BJ (cell line): ENCODE results near the gene LGALS3BP. TPM values are rescaled to one million over a fixed set of nuclear protein-coding genes. Genes with fewer than 3 reads are reported as not detected.

ENCODE experiments used
- CTCF ChIA-PET: fragments of 350-600 bp; formaldehyde crosslinking; extraction: SDS; loops from one replicate; lab custom pipeline; 2021; ENCODE audit warnings: antibody characterized with exemption, inconsistent platforms; lab: Yijun Ruan, JAX
- POLR2A ChIA-PET: fragments of 300-600 bp; sonication (Branson Sonifier 250); formaldehyde crosslinking; extraction: SDS; loops from one replicate; lab custom pipeline; 2021; ENCODE audit warnings: antibody characterized with exemption; lab: Charles Lee
- DNase-seq: peaks from one replicate; pipeline ENCODE4 v3.0.0-alpha.2; 2011; ENCODE audit warnings: low read depth
- H3K27me3 ChIP-seq: 2 replicates; pipeline ENCODE4 v1.6.0; 2011; ENCODE audit warnings: low read length; ENCODE audit not compliant: control insufficient read depth, insufficient read depth
- H3K36me3 ChIP-seq: 2 replicates; pipeline ENCODE4 v1.5.1; 2011; ENCODE audit warnings: low read length; ENCODE audit not compliant: control insufficient read depth, insufficient read depth
- H3K4me3 ChIP-seq: 2 replicates; pipeline ENCODE4 v1.5.1; 2011; ENCODE audit warnings: low read depth, mild to moderate bottlenecking, control low read depth, low read length
- CTCF ChIP-seq: IDR thresholded peaks from 2 replicates; pipeline ENCODE4 v1.5.1; 2011; ENCODE audit warnings: low read depth, mild to moderate bottlenecking, control low read depth, inconsistent platforms, low read length, moderate library complexity; ENCODE audit not compliant: insufficient read depth
- polyA plus RNA-seq: library from polyadenylated mRNA; depleted of rRNA; stranded (reverse); fragments of >200 nt; gene quantifications from 2 replicates; pipeline ENCODE4 v1.2.3, GENCODE V29; 2011

LGALS3BP gene
- polyA plus RNA-seq, 1 experiment = 102 TPM

- Histone ChIP-seq H3K27me3 (no peaks in the 10 kb centered on the region), H3K36me3 (no peaks in the 10 kb centered on the region), H3K4me3 (no peak overlapping the region)
- ChIA-PET CTCF (interaction anchor here (5.0 kb wide), 1 partner anchor 9 kb away, joined by 40 read pairs; no protein-coding TSS in a partner anchor), POLR2A (no interaction called here)
- no peak for TF ChIP-seq CTCF
- no peak for DNase-seq
Measured at GRCh38 chr17:78962345-78962983, 17.3 kb downstream of the LGALS3BP start.

- H3K36me3 ChIP-seq = no peaks in the 10 kb centered on the region
- no peak for DNase-seq
- ChIA-PET CTCF (interaction anchor here (0.6 to 5.0 kb wide), 2 partner anchors 9 to 122 kb away, joined by 3 to 40 read pairs; no protein-coding TSS in a partner anchor), POLR2A (no interaction called here)
- H3K27me3 ChIP-seq = no peaks in the 10 kb centered on the region
- TF ChIP-seq CTCF = no peak
- H3K4me3 ChIP-seq = no peak overlapping the region
Measured at GRCh38 chr17:78961571-78961970, 18.2 kb downstream of the LGALS3BP start.

- Histone ChIP-seq H3K4me3 (no peak overlapping the region), H3K27me3 (no peaks in the 10 kb centered on the region), H3K36me3 (no peaks in the 10 kb centered on the region)
- no peak for DNase-seq
- ChIA-PET CTCF (interaction anchor here (0.6 to 5.0 kb wide), 3 partner anchors 10 to 121 kb away, joined by 3 to 40 read pairs (median 6); no protein-coding TSS in a partner anchor), POLR2A (no interaction called here)
- TF ChIP-seq CTCF = no peak
Measured at GRCh38 chr17:78960928-78961327, 18.8 kb downstream of the LGALS3BP start.

GRCh38 chr17:78959803-78960202, 19.9 kb downstream of the LGALS3BP start:
- Histone ChIP-seq H3K4me3 (no peak overlapping the region), H3K36me3 (no peaks in the 10 kb centered on the region), H3K27me3 (no peaks in the 10 kb centered on the region)
- no peak for DNase-seq
- ChIA-PET POLR2A (no interaction called here), CTCF (interaction anchor here (0.7 to 5.0 kb wide), 3 partner anchors 8 to 94 kb away, joined by 3 to 40 read pairs (median 6); no protein-coding TSS in a partner anchor)
- TF ChIP-seq CTCF = no peak

GRCh38 chr17:78958641-78959127, 21.0 kb downstream of the LGALS3BP start:
- DNase-seq = no peak
- no peaks in the 10 kb centered on the region; the same call in 1 of the 2 replicates for H3K27me3 ChIP-seq
- H3K36me3 ChIP-seq = no peaks in the 10 kb centered on the region
- POLR2A ChIA-PET = no interaction called here
- CTCF ChIA-PET = interaction anchor here (5.0 kb wide), 1 partner anchor 12 kb away, joined by 40 read pairs; no protein-coding TSS in a partner anchor
- TF ChIP-seq CTCF = no peak
- no peak overlapping the region for H3K4me3 ChIP-seq
